Astrocyte (in vitro differentiated cells and primary cell): ENCODE measurements around the gene GCK. TPM values are rescaled to one million over a fixed set of nuclear protein-coding genes. Genes with fewer than 3 reads are reported as not detected.

Experiments used
- DNase-seq: peaks from one replicate; pipeline ENCODE4 v3.0.0-alpha.2; 2010; ENCODE audit warnings: low read depth
- FAIRE-seq: peaks from 2 replicates; lab custom pipeline; 2011; peaks lifted over from hg19 to GRCh38; lab: Jason Lieb, UNC
- H2AFZ ChIP-seq: 2 replicates; pipeline ENCODE4 v1.6.0; 2012; ENCODE audit warnings: low read depth, low read length, inconsistent platforms
- H3K27ac ChIP-seq: 2 replicates; pipeline ENCODE4 v1.5.1; 2011; ENCODE audit warnings: low read depth, low read length, inconsistent platforms
- H3K27me3 ChIP-seq: 2 replicates; pipeline ENCODE4 v1.6.0; 2011; ENCODE audit warnings: low read length, inconsistent platforms; ENCODE audit not compliant: insufficient read depth
- H3K36me3 ChIP-seq: 2 replicates; pipeline ENCODE4 v1.5.1; 2011; ENCODE audit warnings: low read length, inconsistent platforms; ENCODE audit not compliant: insufficient read depth
- H3K4me1 ChIP-seq: 2 replicates; pipeline ENCODE4 v1.5.1; 2011; ENCODE audit warnings: low read length, inconsistent platforms; ENCODE audit not compliant: insufficient read depth
- H3K4me2 ChIP-seq: 2 replicates; pipeline ENCODE4 v1.6.0; 2012; ENCODE audit warnings: low read length, inconsistent platforms
- H3K4me3 ChIP-seq: 2 replicates; pipeline ENCODE4 v1.5.1; 2011; ENCODE audit warnings: low read depth, mild to moderate bottlenecking, low read length, inconsistent platforms; ENCODE audit not compliant: insufficient read depth
- H3K79me2 ChIP-seq: 2 replicates; pipeline ENCODE4 v1.6.0; 2012; ENCODE audit warnings: mild to moderate bottlenecking, low read length, inconsistent platforms; ENCODE audit not compliant: insufficient read depth
- H3K9ac ChIP-seq: 2 replicates; pipeline ENCODE4 v1.6.0; 2012; ENCODE audit warnings: mild to moderate bottlenecking, low read length, inconsistent platforms
- H3K9me3 ChIP-seq: 2 replicates; pipeline ENCODE4 v1.5.1; 2012; ENCODE audit warnings: low read depth, mild to moderate bottlenecking, low read length, inconsistent platforms; ENCODE audit not compliant: insufficient read depth
- H4K20me1 ChIP-seq: 2 replicates; pipeline ENCODE4 v1.6.0; 2012; ENCODE audit warnings: low read length, inconsistent platforms; ENCODE audit not compliant: insufficient read depth
- H3K27ac Mint-ChIP-seq: one replicate; pipeline ENCODE4 v1.8.0; 2021; ENCODE audit warnings: mild to moderate bottlenecking, mixed read lengths; ENCODE audit not compliant: unreplicated experiment
- H3K27me3 Mint-ChIP-seq: one replicate; pipeline ENCODE4 v1.8.0; 2021; ENCODE audit warnings: low read depth, mixed read lengths; ENCODE audit not compliant: unreplicated experiment
- H3K36me3 Mint-ChIP-seq: one replicate; pipeline ENCODE4 v1.8.0; 2021; ENCODE audit warnings: low read depth, mixed read lengths; ENCODE audit not compliant: unreplicated experiment
- H3K4me1 Mint-ChIP-seq: one replicate; pipeline ENCODE4 v1.8.0; 2021; ENCODE audit warnings: low read depth, mixed read lengths; ENCODE audit not compliant: unreplicated experiment
- H3K4me3 Mint-ChIP-seq: one replicate; pipeline ENCODE4 v1.8.0; 2021; ENCODE audit warnings: mild to moderate bottlenecking, moderate library complexity, mixed read lengths; ENCODE audit not compliant: unreplicated experiment
- H3K9me3 Mint-ChIP-seq: one replicate; pipeline ENCODE4 v1.8.0; 2021; ENCODE audit warnings: mild to moderate bottlenecking, mixed read lengths; ENCODE audit not compliant: unreplicated experiment
- EZH2 ChIP-seq: IDR thresholded peaks from 2 replicates; pipeline ENCODE4 v1.6.1; 2012; ENCODE audit warnings: mild to moderate bottlenecking, low read length, inconsistent platforms; ENCODE audit not compliant: insufficient read depth
- total RNA-seq: library from RNA; stranded (reverse); gene quantifications from 2 replicates; pipeline ENCODE4 v1.2.1, GENCODE V29; 2021
- TF ChIP-seq, protein P1 (sequence below): IDR thresholded peaks from 2 replicates; pipeline ENCODE4 v1.5.1; 2011; ENCODE audit warnings: low read depth, mild to moderate bottlenecking, inconsistent platforms, low read length, moderate library complexity; ENCODE audit not compliant: insufficient read depth

GCK gene
- total RNA-seq, 1 donor from 2014 or later, result not detected

- H3K27me3 ChIP-seq, result no peaks in the 10 kb centered on the region
- TF ChIP-seq, protein P1, sequence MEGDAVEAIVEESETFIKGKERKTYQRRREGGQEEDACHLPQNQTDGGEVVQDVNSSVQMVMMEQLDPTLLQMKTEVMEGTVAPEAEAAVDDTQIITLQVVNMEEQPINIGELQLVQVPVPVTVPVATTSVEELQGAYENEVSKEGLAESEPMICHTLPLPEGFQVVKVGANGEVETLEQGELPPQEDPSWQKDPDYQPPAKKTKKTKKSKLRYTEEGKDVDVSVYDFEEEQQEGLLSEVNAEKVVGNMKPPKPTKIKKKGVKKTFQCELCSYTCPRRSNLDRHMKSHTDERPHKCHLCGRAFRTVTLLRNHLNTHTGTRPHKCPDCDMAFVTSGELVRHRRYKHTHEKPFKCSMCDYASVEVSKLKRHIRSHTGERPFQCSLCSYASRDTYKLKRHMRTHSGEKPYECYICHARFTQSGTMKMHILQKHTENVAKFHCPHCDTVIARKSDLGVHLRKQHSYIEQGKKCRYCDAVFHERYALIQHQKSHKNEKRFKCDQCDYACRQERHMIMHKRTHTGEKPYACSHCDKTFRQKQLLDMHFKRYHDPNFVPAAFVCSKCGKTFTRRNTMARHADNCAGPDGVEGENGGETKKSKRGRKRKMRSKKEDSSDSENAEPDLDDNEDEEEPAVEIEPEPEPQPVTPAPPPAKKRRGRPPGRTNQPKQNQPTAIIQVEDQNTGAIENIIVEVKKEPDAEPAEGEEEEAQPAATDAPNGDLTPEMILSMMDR, result no peak
- no peak for TF ChIP-seq EZH2
- DNase-seq, result no peak
- no peaks in the 10 kb centered on the region for H4K20me1 ChIP-seq
- FAIRE-seq, result no peak
- Mint-ChIP-seq H3K27ac (no peak overlapping the region), H3K36me3 (peaks cover 2% of the 10 kb centered on the region), H3K4me1 (peaks cover 4% of the 10 kb centered on the region), H3K27me3 (peaks cover 31% of the 10 kb centered on the region), H3K9me3 (no peaks in the 10 kb centered on the region), H3K4me3 (peak overlapping the region; percentile 69)
- H3K4me2 ChIP-seq, result no peak overlapping the region
- no peaks in the 10 kb centered on the region for H3K9me3 ChIP-seq
- no peak overlapping the region for H3K9ac ChIP-seq
- no peak overlapping the region for H3K27ac ChIP-seq
- no peaks in the 10 kb centered on the region for H3K79me2 ChIP-seq
- no peak overlapping the region for H3K4me3 ChIP-seq
- H3K36me3 ChIP-seq, result no peaks in the 10 kb centered on the region
- no peak overlapping the region for H2AFZ ChIP-seq
- H3K4me1 ChIP-seq, result no peaks in the 10 kb centered on the region
Measured at GRCh38 chr7:44157116-44158080, 31.8 kb downstream of the GCK start.

DNA sequence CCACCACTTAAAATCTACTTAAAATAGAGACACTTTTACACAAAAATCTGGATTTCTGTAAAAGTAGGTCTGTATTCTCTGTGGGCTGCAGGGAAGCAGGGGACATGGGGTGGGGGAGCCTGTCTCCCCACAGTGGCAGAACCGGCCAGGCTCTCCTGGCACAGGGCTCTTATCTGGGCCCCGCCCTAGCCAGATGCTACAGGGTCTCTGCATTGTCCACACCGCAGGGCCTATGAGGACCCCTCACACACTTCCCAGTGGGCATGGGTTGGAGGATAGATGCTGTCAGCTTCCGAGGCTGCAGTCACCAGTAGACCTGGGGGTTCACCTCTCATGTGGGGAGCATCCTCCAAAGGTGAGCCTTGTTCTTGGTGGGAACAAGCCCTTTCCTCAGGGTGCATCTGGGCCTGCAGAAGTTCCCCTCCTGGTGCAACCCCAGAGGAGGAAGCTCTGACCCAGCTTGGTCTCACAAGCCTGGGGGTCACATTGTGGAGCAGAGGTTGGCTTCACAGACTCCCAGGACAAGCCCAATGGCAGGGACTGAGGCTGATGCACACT is 32.7 kb downstream of the GCK start:
- H3K4me3 ChIP-seq, result no peak overlapping the region
- no peaks in the 10 kb centered on the region for H3K4me1 Mint-ChIP-seq
- no peaks in the 10 kb centered on the region for H3K36me3 ChIP-seq
- H3K9ac ChIP-seq, result no peak overlapping the region
- H3K4me1 ChIP-seq, result no peaks in the 10 kb centered on the region
- no peaks in the 10 kb centered on the region for H4K20me1 ChIP-seq
- H3K27ac ChIP-seq, result no peak overlapping the region
- peaks cover 35% of the 10 kb centered on the region for H3K27me3 Mint-ChIP-seq
- DNase-seq (no peak), FAIRE-seq (no peak)
- H2AFZ ChIP-seq, result no peak overlapping the region
- no peaks in the 10 kb centered on the region for H3K9me3 Mint-ChIP-seq
- H3K27ac Mint-ChIP-seq, result no peak overlapping the region
- no peaks in the 10 kb centered on the region for H3K9me3 ChIP-seq
- H3K4me3 Mint-ChIP-seq, result no peak overlapping the region
- peaks cover 2% of the 10 kb centered on the region for H3K36me3 Mint-ChIP-seq
- no peak for TF ChIP-seq EZH2
- TF ChIP-seq, protein P1, result no peak
- no peaks in the 10 kb centered on the region for H3K79me2 ChIP-seq
- H3K27me3 ChIP-seq, result no peaks in the 10 kb centered on the region
- H3K4me2 ChIP-seq, result no peak overlapping the region
